Hepatocyte (in vitro differentiated cells): ENCODE data around the gene TPGS2.

ENCODE experiments used
- CTCF ChIP-seq: fragments of 200-600 bp; sonication (generic); IDR thresholded peaks from 2 replicates; pipeline ENCODE4 v1.5.1; 2016; ENCODE audit warnings: antibody characterized with exemption, mild to moderate bottlenecking; ENCODE audit not compliant: poor library complexity
- EZH2 ChIP-seq: fragments of 200-600 bp; sonication (generic); IDR thresholded peaks from 2 replicates; pipeline ENCODE4 v1.6.1; 2016; ENCODE audit warnings: antibody characterized with exemption, mild to moderate bottlenecking, borderline replicate concordance
- EZH2phosphoT487 ChIP-seq: fragments of 200-600 bp; sonication (generic); IDR thresholded peaks from one replicate; pipeline ENCODE4 v1.6.1; 2018; ENCODE audit warnings: antibody characterized with exemption, mild to moderate bottlenecking, low read depth, moderate library complexity; ENCODE audit not compliant: unreplicated experiment, severe bottlenecking

- TF ChIP-seq CTCF (no peak), EZH2phosphoT487 (no peak), EZH2 (no peak)
These were observed 21.9 kb upstream of the TPGS2 start for GRCh38 chr18:36850527-36851201.
